HCT116 (cell line): Measurements from ENCODE around the gene PMPCB. TPM values are rescaled to one million over a fixed set of nuclear protein-coding genes. Genes with fewer than 3 reads are reported as not detected.

ENCODE experiments used
- ATAC-seq: fragments of 200-7000 bp; cut with Tn5 transposase; 2 replicates; pipeline ENCODE4 v1.9.1; 2020; ENCODE audit warnings: mild to moderate bottlenecking, moderate library complexity
- BruUV-seq: library from RNA; stranded (reverse); fragments of 400-500 nt; replicated peaks from 2 replicates; lab custom pipeline; 2021; lab: Mats Ljungman, UMichigan
- CTCF ChIA-PET: fragments of 300-600 bp; sonication (Branson Sonifier 250); formaldehyde crosslinking; loops from one replicate; lab custom pipeline; 2021; ENCODE audit warnings: antibody characterized with exemption; lab: Charles Lee
- POLR2A ChIA-PET: fragments of 300-600, 350-600 bp; sonication (Branson Sonifier 250); formaldehyde crosslinking; loops from one replicate; lab custom pipeline; 2021; ENCODE audit warnings: antibody characterized with exemption; lab: Charles Lee
- RAD21 ChIA-PET, 2 experiments: fragments of 300-600 bp; sonication (Branson Sonifier 250); formaldehyde crosslinking; loops; one replicate each; lab custom pipeline; 2023; ENCODE audit warnings: low total read pairs in 2 of 2; ENCODE audit not compliant: uncharacterized antibody in 2 of 2, unreplicated experiment in 2 of 2, low non-redundant PET in 1 of 2; lab: Charles Lee
- DNase-seq: peaks from one replicate; pipeline ENCODE4 v3.0.0-alpha.2; 2010; ENCODE audit warnings: low read depth, low spot score
- H2AFZ ChIP-seq: fragments of 200-600 bp; shearing (Covaris generic), sonication (generic); 2 replicates; pipeline ENCODE4 v1.6.1; 2017; ENCODE audit warnings: low read depth, mixed run types, mixed read lengths, antibody characterized with exemption, low read length; ENCODE audit not compliant: poor library complexity, severe bottlenecking
- H3K27ac ChIP-seq: 2 replicates; pipeline ENCODE4 v1.5.1; 2012; ENCODE audit warnings: low read depth, low read length
- H3K27me3 ChIP-seq: fragments of 200-600 bp; sonication (generic); 2 replicates; pipeline ENCODE4 v1.6.1; 2016; ENCODE audit warnings: mixed run types, low read length, mixed read lengths; ENCODE audit not compliant: insufficient read depth
- H3K36me3 ChIP-seq, 2 experiments: fragments of 200-500 bp in 1 of 2; fragments of 200-600 bp in 1 of 2; sonication (Bioruptor generic) in 1 of 2; sonication (generic) in 1 of 2; 2 replicates each; pipeline versions ENCODE4 v1.5.1 to v1.6.1; 2014 to 2016; ENCODE audit warnings: low read length in 2 of 2, inconsistent platforms in 1 of 2, mixed read lengths in 1 of 2, mixed run types in 1 of 2; ENCODE audit not compliant: insufficient read depth in 2 of 2, control insufficient read depth in 1 of 2
- H3K4me1 ChIP-seq, 2 experiments: fragments of 200-600 bp in 1 of 2; sonication (generic) in 1 of 2; 2 replicates each; pipeline versions ENCODE4 v1.5.1 to v1.6.1; 2012 to 2017; ENCODE audit warnings: low read length in 2 of 2, inconsistent platforms in 1 of 2, mild to moderate bottlenecking in 1 of 2, mixed read lengths in 1 of 2, mixed run types in 1 of 2, moderate library complexity in 1 of 2; ENCODE audit not compliant: insufficient read depth in 2 of 2, control insufficient read depth in 1 of 2
- H3K4me2 ChIP-seq: fragments of 200-600 bp; sonication (generic); 2 replicates; pipeline ENCODE4 v1.6.1; 2017; ENCODE audit warnings: mixed run types, low read length, mixed read lengths
- H3K4me3 ChIP-seq, 2 experiments: fragments of 200-600 bp in 1 of 2; sonication (generic) in 1 of 2; replicated peaks in 1 of 2; 2 replicates each; pipeline ENCODE4 v1.5.1; 2011 to 2016; ENCODE audit warnings: low read length in 2 of 2, control low read depth in 1 of 2, low read depth in 1 of 2, mild to moderate bottlenecking in 1 of 2, mixed read lengths in 1 of 2, mixed run types in 1 of 2
- H3K79me2 ChIP-seq: fragments of 200-600 bp; sonication (generic); 2 replicates; pipeline ENCODE4 v1.6.1; 2017; ENCODE audit warnings: mild to moderate bottlenecking, mixed run types, low read length, moderate library complexity, mixed read lengths; ENCODE audit not compliant: insufficient read depth
- H3K9ac ChIP-seq: fragments of 200-600 bp; sonication (generic); 2 replicates; pipeline ENCODE4 v1.6.1; 2016; ENCODE audit warnings: low read length, mixed read lengths
- H3K9me2 ChIP-seq: fragments of 200-600 bp; sonication (generic), shearing (Covaris generic); 2 replicates; pipeline ENCODE4 v1.6.1; 2017; ENCODE audit warnings: mixed run types, mild to moderate bottlenecking, moderate library complexity; ENCODE audit not compliant: insufficient read depth
- H3K9me3 ChIP-seq, 2 experiments: fragments of 200-500 bp in 1 of 2; fragments of 200-600 bp in 1 of 2; sonication (Bioruptor generic) in 1 of 2; sonication (generic) in 1 of 2; 2 replicates each; pipeline ENCODE4 v1.6.1; 2014 to 2017; ENCODE audit warnings: low read length in 2 of 2, mixed read lengths in 2 of 2, inconsistent platforms in 1 of 2, low read depth in 1 of 2, mild to moderate bottlenecking in 1 of 2, mixed run types in 1 of 2, moderate library complexity in 1 of 2; ENCODE audit not compliant: control insufficient read depth in 1 of 2, insufficient read depth in 1 of 2
- H4K20me1 ChIP-seq: fragments of 200-600 bp; sonication (generic), shearing (Covaris generic); 2 replicates; pipeline ENCODE4 v1.6.1; 2017; ENCODE audit warnings: mixed run types, mild to moderate bottlenecking, moderate library complexity; ENCODE audit not compliant: insufficient read depth
- CEBPB ChIP-seq: IDR thresholded peaks from 2 replicates; pipeline ENCODE4 v1.6.1; 2012; ENCODE audit warnings: low read depth
- ELF1 ChIP-seq: IDR thresholded peaks from 2 replicates; pipeline ENCODE4 v1.6.1; 2012; ENCODE audit warnings: low read depth, borderline replicate concordance
- EZH2 ChIP-seq: fragments of 200-600 bp; sonication (generic); IDR thresholded peaks from 2 replicates; pipeline ENCODE4 v1.6.1; 2017; ENCODE audit warnings: antibody characterized with exemption, mixed run types
- EZH2phosphoT487 ChIP-seq: fragments of 200-600 bp; IDR thresholded peaks from 2 replicates; pipeline ENCODE4 v1.6.1; 2018; ENCODE audit warnings: antibody characterized with exemption, borderline replicate concordance
- JUND ChIP-seq: IDR thresholded peaks from 2 replicates; pipeline ENCODE4 v1.6.1; 2012
- POLR2A ChIP-seq: IDR thresholded peaks from 2 replicates; pipeline ENCODE4 v1.7.0; 2011; ENCODE audit warnings: borderline replicate concordance; ENCODE audit not compliant: insufficient read depth, insufficient read length; ENCODE audit errors: extremely low read depth
- RAD21 ChIP-seq: IDR thresholded peaks from 2 replicates; pipeline ENCODE4 v1.6.1; 2012; ENCODE audit warnings: low read depth, mild to moderate bottlenecking
- SIN3A ChIP-seq: IDR thresholded peaks from 2 replicates; pipeline ENCODE4 v1.6.1; 2012; ENCODE audit warnings: low read depth
- SP1 ChIP-seq: IDR thresholded peaks from 2 replicates; pipeline ENCODE4 v1.6.1; 2012; ENCODE audit warnings: low read depth
- SRF ChIP-seq: IDR thresholded peaks from 2 replicates; pipeline ENCODE4 v1.6.1; 2012; ENCODE audit warnings: low read depth
- YY1 ChIP-seq: IDR thresholded peaks from 2 replicates; pipeline ENCODE4 v1.6.1; 2011; ENCODE audit warnings: low read length, low read depth, moderate library complexity, mild to moderate bottlenecking; ENCODE audit not compliant: insufficient replicate concordance; ENCODE audit errors: extremely low read depth
- intact Hi-C: fragments of 100-400 bp; cut with micrococcal nuclease; formaldehyde crosslinking; loops from 2 replicates; pipeline ENCODE4 v1.10.0; 2022
- total RNA-seq: library from RNA; stranded (reverse); gene quantifications from one replicate; pipeline ENCODE4 v1.2.1, GENCODE V29; 2021; ENCODE audit not compliant: unreplicated experiment
- TF ChIP-seq, protein P1 (sequence below): IDR thresholded peaks from 2 replicates; pipeline ENCODE4 v1.6.1; 2012
- TF ChIP-seq, protein P2 (sequence below): IDR thresholded peaks from 2 replicates; pipeline ENCODE4 v1.6.1; 2012
- TF ChIP-seq, protein P3 (sequence below), 3 experiments: fragments of 200-600 bp in 1 of 3; sonication (generic) in 1 of 3; IDR thresholded peaks in 2 of 3; conservative IDR thresholded peaks in 1 of 3; 2 replicates each; pipeline ENCODE4 v1.5.1; 2012 to 2017; ENCODE audit warnings: low read depth in 2 of 3, low read length in 2 of 3, antibody characterized with exemption in 1 of 3, borderline replicate concordance in 1 of 3, control low read depth in 1 of 3, mild to moderate bottlenecking in 1 of 3, mixed read lengths in 1 of 3, mixed run types in 1 of 3, moderate library complexity in 1 of 3; ENCODE audit not compliant: insufficient read depth in 1 of 3
- TF ChIP-seq, protein P4 (sequence below): IDR thresholded peaks from 2 replicates; pipeline ENCODE4 v1.6.1; 2012; ENCODE audit warnings: low read depth

The PMPCB gene
- total RNA-seq, 1 experiment from 2014 or later = 73.9 TPM

DNA sequence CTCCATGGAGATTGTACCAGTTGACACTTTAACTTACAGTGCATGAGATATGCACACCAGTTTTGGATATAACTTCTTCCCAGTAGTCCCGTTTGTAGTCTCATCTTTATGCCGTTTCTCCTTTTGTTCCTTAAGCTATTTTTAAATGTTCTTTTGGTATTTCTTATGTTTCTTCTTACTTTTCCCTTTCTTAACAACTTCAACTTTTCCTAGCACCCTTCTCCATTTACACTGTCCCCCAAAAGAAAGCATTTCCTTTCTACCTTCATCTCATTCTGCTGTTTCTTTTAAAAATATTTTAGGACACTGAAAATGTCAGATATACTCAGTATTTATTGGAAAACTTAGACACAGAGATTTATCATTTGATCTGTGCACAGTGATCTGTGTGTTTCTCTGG is 51.7 kb downstream of the PMPCB start:
- no peaks in the 10 kb centered on the region for H3K27me3 ChIP-seq
- CTCF ChIA-PET = no interaction called here
- no peak overlapping the region for H3K27ac ChIP-seq
- RAD21 ChIA-PET = no interaction called here
- no peak for ATAC-seq
- H2AFZ ChIP-seq = no peak overlapping the region
- H4K20me1 ChIP-seq = peaks cover 4% of the 10 kb centered on the region; the same call in 1 of the 2 replicates
- H3K4me3 ChIP-seq = peak overlapping the region; percentile 86 to 95; a peak in 3 of 4 replicates
- no peak for TF ChIP-seq EZH2phosphoT487
- TF ChIP-seq YY1 = no peak
- TF ChIP-seq ELF1 = no peak
- TF ChIP-seq CEBPB = no peak
- TF ChIP-seq POLR2A = no peak
- no peak for TF ChIP-seq JUND
- TF ChIP-seq, all 23 proteins: peak for 0
- intact Hi-C loops = no loop called here
- POLR2A ChIA-PET = no interaction called here
- Histone ChIP-seq H3K9ac (no peak overlapping the region), H3K9me3 (no peaks in the 10 kb centered on the region), H3K9me2 (no peaks in the 10 kb centered on the region), H3K4me2 (peak overlapping the region; percentile 75), H3K36me3 (peaks cover 7 to 10% of the 10 kb centered on the region in 2 experiments; a peak in 2 of 4 replicates), H3K79me2 (peaks cover 77% of the 10 kb centered on the region), H3K4me1 (peaks cover 16 to 18% of the 10 kb centered on the region in 2 experiments)
- BruUV-seq = no TSS peak
- DNase-seq = no peak

DNA sequence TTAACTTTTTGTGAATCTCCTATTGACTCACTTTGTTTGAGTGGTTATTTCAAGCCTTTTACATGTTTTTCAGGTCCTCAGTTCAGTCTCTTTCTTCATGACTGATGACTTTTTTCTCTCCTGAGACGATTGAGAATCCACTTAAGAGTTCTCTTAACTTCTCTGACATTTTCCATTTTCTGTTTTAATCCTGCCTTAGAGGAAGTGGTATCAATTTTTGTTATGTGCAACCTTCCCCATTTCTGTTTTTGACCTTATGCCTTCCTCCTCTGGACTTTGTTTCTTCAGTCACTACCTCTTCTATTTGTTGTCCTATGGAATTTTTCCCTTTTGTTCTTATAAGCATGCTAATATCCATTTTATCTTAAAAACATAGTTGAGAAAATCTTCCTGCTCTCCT is 52.6 kb downstream of the PMPCB start:
- H2AFZ ChIP-seq = no peak overlapping the region
- H3K4me2 ChIP-seq = no peak overlapping the region
- ChIA-PET RAD21 (no interaction called here), POLR2A (no interaction called here), CTCF (no interaction called here)
- H3K4me1 ChIP-seq = peaks cover 16 to 18% of the 10 kb centered on the region in 2 experiments
- peaks cover 4% of the 10 kb centered on the region; the same call in 1 of the 2 replicates for H4K20me1 ChIP-seq
- no TSS peak for BruUV-seq
- no peaks in the 10 kb centered on the region for H3K9me3 ChIP-seq
- DNase-seq (no peak), ATAC-seq (no peak)
- H3K36me3 ChIP-seq = peaks cover 12% of the 10 kb centered on the region in 2 experiments; a peak in 3 of 4 replicates
- no peak overlapping the region for H3K27ac ChIP-seq
- no peak overlapping the region for H3K4me3 ChIP-seq
- no peak overlapping the region for H3K9ac ChIP-seq
- intact Hi-C loops = no loop called here
- peaks cover 77% of the 10 kb centered on the region for H3K79me2 ChIP-seq
- H3K9me2 ChIP-seq = no peaks in the 10 kb centered on the region
- H3K27me3 ChIP-seq = no peaks in the 10 kb centered on the region
- TF ChIP-seq EZH2 (no peak), SP1 (no peak), POLR2A (no peak), CEBPB (no peak), SRF (no peak), SIN3A (no peak), RAD21 (no peak)
- TF ChIP-seq, protein P1, sequence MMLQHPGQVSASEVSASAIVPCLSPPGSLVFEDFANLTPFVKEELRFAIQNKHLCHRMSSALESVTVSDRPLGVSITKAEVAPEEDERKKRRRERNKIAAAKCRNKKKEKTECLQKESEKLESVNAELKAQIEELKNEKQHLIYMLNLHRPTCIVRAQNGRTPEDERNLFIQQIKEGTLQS = no peak
- TF ChIP-seq, protein P2, sequence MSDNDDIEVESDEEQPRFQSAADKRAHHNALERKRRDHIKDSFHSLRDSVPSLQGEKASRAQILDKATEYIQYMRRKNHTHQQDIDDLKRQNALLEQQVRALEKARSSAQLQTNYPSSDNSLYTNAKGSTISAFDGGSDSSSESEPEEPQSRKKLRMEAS = no peak
- TF ChIP-seq, protein P3, sequence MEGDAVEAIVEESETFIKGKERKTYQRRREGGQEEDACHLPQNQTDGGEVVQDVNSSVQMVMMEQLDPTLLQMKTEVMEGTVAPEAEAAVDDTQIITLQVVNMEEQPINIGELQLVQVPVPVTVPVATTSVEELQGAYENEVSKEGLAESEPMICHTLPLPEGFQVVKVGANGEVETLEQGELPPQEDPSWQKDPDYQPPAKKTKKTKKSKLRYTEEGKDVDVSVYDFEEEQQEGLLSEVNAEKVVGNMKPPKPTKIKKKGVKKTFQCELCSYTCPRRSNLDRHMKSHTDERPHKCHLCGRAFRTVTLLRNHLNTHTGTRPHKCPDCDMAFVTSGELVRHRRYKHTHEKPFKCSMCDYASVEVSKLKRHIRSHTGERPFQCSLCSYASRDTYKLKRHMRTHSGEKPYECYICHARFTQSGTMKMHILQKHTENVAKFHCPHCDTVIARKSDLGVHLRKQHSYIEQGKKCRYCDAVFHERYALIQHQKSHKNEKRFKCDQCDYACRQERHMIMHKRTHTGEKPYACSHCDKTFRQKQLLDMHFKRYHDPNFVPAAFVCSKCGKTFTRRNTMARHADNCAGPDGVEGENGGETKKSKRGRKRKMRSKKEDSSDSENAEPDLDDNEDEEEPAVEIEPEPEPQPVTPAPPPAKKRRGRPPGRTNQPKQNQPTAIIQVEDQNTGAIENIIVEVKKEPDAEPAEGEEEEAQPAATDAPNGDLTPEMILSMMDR (IDR thresholded peaks at IDR 0.05 in 2 of 3, conservative IDR thresholded peaks at IDR 0.05 in 1 of 3; ENCODE audit: borderline replicate concordance in 1 of 3, insufficient read depth in 1 of 3, low read depth in 2 of 3, low read length in 2 of 3) = no peak
- TF ChIP-seq, protein P4, sequence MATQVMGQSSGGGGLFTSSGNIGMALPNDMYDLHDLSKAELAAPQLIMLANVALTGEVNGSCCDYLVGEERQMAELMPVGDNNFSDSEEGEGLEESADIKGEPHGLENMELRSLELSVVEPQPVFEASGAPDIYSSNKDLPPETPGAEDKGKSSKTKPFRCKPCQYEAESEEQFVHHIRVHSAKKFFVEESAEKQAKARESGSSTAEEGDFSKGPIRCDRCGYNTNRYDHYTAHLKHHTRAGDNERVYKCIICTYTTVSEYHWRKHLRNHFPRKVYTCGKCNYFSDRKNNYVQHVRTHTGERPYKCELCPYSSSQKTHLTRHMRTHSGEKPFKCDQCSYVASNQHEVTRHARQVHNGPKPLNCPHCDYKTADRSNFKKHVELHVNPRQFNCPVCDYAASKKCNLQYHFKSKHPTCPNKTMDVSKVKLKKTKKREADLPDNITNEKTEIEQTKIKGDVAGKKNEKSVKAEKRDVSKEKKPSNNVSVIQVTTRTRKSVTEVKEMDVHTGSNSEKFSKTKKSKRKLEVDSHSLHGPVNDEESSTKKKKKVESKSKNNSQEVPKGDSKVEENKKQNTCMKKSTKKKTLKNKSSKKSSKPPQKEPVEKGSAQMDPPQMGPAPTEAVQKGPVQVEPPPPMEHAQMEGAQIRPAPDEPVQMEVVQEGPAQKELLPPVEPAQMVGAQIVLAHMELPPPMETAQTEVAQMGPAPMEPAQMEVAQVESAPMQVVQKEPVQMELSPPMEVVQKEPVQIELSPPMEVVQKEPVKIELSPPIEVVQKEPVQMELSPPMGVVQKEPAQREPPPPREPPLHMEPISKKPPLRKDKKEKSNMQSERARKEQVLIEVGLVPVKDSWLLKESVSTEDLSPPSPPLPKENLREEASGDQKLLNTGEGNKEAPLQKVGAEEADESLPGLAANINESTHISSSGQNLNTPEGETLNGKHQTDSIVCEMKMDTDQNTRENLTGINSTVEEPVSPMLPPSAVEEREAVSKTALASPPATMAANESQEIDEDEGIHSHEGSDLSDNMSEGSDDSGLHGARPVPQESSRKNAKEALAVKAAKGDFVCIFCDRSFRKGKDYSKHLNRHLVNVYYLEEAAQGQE = no peak
